ENCODE measurements around the gene CD27.

Gene CD27

GRCh38 chr12:6434205-6435140 is 10.3 kb upstream of the CD27 start:
- no peak for DNase-seq

DNA sequence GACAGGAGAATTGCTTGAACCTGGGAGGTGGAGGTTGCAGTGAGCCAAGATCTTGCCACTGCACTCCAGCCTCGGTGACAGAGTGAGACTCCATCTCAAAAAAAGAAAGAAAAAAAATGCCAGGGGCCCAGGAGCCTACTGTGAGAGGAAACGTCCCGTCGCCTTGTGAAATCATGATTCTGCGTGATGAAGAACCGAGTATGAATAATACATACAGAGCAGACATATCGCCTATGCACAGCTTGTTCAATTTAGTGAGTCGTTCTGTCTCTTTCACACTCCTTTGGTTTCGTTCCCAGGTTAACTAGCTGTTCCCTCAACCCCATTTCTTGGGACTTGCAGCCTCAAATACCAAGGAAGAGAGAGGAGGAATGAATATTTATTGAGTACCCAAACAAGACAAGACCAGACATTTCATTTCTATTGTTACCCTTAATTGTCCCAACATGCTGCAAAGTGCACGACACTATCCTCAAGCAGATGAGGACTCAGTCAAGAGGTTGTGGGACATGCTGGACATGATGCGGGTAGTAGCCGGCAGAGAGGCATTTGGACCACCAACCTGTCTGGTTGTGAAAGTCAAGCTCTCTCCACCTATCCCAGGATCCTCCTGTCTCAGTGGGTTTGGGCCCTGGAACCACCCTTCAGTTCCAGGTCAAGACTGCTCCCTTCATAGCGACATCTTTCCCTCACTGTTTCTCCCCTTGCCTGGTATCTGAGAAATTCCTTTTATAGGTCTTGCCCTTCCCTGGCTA is 8.6 kb upstream of the CD27 start:
- DNase-seq: no peak

DNA sequence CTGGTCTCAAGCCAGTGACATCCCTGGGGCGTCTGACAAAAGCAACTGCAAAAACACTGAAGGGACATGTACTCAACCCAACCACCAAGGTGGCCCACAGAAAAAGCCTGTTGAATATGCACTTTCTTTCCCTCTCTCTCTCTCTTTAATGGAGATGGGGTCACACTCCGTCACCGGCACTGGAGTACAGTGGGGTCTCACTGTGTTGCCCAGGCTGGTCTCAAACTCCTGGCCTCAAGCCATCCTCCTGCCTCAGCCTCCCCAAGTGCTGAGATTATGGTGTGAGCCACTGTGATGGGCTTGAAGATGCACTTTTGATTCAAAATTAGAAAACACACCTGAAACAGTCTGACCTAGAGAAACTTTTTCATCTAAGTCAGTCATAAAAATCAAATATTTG is 7.2 kb upstream of the CD27 start:
- DNase-seq: no peak

DNA sequence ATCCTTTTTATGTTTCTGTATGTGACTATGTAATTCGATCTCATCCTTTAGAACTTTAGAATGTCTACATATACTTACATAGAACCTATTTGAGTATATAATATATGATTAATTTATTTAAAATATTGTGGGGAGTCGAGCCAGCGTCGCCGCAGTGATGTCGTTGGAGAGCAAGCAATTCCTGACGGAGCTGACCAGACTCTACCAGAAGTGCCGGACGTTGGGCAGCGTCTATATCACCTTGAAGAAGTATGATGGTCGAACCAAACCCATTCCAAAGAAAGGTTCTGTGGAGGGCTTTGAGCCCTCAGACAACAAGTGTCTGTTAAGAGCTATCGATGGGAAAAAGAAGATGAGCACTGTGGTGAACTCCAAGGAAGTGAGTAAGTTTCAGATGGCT is 6.4 kb upstream of the CD27 start:
- DNase-seq: no peak

GRCh38 chr12:6440391-6440790 is 4.4 kb upstream of the CD27 start:
- DNase-seq: no peak

DNA sequence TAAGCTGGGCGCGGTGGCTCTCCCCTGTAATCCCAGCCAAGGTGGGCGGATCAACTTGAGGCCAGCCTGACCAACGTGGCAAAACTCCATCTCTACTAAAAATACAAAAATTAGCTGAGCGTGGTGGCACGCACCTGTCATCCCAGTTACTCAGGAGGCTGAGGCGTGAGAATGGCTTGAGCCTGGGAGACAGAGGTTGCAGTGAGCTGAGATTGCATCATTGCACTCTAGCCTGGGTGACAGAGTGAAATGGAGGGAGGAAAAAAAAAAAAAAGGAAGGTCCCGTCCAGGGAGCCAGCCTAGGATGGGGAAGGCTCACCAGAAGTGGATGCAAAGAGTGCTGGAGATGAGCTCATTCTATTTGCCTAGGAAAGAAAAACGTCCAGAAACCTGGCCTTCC is 1.9 kb upstream of the CD27 start:
- DNase-seq: no peak

GRCh38 chr12:6443361-6443983 is 1.3 kb upstream of the CD27 start:
- no peak for DNase-seq

GRCh38 chr12:6444031-6444430 is 724 bp upstream of the CD27 start:
- no peak for DNase-seq

DNA sequence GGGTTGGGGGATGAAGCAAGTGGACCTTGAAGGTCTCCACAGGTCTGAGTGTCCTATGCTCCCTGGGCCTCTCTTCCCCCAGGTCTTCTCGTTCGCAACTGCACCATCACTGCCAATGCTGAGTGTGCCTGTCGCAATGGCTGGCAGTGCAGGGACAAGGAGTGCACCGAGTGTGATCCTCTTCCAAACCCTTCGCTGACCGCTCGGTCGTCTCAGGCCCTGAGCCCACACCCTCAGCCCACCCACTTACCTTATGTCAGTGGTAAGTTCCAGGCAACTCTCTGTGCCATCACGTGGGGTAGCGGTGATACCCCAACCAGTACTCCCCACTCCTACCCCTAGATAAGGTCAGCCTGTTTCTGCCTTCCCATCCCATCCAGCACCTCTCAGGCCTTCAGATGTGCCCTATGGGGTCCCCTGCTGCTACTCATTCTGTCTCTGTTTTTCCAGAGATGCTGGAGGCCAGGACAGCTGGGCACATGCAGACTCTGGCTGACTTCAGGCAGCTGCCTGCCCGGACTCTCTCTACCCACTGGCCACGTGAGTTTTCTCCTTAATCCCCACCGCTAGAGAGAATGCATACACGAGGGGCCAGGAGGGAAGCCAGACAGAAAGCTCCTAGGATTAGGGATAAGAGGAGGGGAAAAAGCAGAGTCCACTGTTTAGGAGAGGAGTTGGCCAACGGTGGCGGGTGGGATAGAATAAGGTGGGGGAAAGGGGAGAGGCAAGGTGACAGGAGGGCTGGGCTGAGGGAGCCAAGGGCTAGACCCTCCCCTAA is 5.5 kb downstream of the CD27 start:
- no peak for DNase-seq

DNA sequence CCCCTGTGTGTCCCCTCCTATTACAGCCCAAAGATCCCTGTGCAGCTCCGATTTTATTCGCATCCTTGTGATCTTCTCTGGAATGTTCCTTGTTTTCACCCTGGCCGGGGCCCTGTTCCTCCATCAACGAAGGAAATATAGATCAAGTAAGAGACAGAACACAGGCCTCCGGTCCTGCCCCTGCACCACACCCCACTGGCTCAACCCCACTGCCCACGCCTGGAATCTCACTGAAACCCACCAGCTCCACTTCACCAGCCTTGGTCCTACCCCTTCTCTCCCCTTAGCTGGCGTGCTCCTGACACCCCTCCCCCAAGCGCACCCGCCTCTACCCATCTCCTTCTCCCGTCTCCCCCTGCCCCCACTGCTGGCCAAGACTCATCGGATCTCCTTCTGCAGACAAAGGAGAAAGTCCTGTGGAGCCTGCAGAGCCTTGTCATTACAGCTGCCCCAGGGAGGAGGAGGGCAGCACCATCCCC is 6.2 kb downstream of the CD27 start:
- DNase-seq: no peak

- DNase-seq: peak; percentile 94
Observed at GRCh38 chr12:6451348-6452244, 6.8 kb downstream of the CD27 start, which contains the start of gene TAPBPL. TAPBPL (plus strand) TSS chr12:6452042; CDS start chr12:6452249, 207 bp downstream.

- no peak for DNase-seq
Observed at GRCh38 chr12:6452245-6452943, 7.6 kb downstream of the CD27 start.

DNA sequence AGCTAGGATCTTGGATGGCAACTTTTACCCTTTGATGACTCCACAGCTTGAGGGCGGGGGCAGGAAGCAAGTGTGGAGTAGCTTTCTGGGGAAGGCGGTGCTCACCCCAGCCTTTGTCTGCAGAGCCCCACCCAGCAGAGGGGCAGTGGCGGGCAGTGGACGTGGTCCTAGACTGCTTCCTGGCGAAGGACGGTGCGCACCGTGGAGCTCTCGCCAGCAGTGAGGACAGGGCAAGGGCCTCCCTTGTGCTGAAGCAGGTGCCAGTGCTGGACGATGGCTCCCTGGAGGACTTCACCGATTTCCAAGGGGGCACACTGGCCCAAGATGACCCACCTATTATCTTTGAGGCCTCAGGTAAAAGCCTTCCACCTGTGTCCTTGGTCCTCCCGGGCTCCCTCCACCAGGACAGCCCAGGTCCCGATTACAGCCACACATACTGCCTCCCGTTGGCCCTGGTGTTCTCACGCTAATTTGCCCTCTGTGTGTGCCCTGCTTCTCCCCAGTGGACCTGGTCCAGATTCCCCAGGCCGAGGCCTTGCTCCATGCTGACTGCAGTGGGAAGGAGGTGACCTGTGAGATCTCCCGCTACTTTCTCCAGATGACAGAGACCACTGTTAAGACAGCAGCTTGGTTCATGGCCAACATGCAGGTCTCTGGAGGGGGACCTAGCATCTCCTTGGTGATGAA is 8.3 kb downstream of the CD27 start:
- DNase-seq: peak; percentile 32

DNA sequence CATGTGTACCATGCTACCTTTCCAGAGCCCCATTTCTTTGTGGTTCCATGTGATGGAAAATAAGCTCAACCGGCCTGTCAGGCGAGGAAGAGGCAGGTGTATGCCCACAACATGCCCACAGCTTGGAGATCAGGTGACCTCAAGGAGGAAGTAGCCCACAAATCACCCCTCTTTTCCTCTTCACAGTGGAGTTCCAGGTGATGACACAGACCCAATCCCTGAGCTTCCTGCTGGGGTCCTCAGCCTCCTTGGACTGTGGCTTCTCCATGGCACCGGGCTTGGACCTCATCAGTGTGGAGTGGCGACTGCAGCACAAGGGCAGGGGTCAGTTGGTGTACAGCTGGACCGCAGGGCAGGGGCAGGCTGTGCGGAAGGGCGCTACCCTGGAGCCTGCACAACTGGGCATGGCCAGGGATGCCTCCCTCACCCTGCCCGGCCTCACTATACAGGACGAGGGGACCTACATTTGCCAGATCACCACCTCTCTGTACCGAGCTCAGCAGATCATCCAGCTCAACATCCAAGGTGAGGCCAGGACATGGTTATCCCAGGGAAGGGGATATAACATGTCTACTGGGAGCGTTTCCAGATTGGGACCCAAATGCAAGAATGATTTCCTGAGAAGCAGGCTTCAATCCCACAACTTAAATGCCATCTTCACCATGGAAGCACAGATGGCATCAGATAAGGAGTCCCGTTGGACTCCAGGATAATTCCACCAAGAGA is 12.6 kb downstream of the CD27 start:
- DNase-seq: no peak

GRCh38 chr12:6458281-6459003 is 13.7 kb downstream of the CD27 start:
- DNase-seq: no peak

DNA sequence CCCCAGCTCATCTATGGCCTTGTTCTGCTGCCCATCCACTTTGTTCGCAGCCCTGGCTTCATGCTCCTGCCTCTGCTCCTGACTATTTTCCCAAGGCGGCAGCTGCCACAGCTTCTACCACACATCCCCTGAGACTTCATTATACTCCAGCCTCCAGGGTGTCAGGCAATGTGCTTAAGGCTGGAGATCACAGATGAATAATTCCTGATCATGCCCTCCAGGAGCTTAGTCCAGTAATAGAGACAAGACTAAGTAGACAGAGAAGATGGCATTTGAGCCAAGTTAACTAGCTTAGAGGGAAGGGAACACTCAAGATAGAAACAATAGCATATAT is 14.2 kb downstream of the CD27 start:
- DNase-seq: no peak

DNA sequence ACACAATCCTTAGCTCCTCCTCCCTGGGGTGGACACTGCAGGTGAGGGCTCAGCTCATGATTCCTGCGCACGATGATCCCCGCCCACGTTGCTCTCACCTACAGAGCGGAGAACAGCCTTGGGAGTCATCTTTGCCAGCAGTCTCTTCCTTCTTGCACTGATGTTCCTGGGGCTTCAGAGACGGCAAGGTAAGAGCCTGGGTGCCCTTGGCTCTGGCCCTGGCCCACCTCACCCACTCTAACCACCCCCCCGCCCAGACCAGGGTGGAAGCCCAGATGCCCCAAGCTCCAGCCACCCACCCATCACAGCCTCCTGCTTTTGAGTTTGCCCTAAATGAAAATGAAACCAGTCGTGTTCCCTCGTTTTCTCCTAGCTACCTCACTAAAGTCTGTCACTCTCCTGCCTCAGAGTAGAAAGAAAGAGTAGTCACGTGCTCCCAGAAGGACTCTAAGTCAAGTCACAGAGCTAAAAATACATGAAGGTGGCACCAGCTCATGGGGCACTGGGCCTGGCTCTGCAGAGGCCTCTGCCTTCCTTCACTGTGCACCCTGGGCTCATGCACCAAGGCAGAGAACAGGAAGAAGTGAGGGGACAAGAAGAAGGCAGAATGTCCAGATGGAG is 16.1 kb downstream of the CD27 start:
- no peak for DNase-seq
